ENCODE measurements around the gene GMPPA. TPM values are rescaled to one million over a fixed set of nuclear protein-coding genes. Genes with fewer than 3 reads are reported as not detected.

GMPPA gene
- total RNA-seq, result 23.4 and 35.9 TPM in 2 replicates

DNA sequence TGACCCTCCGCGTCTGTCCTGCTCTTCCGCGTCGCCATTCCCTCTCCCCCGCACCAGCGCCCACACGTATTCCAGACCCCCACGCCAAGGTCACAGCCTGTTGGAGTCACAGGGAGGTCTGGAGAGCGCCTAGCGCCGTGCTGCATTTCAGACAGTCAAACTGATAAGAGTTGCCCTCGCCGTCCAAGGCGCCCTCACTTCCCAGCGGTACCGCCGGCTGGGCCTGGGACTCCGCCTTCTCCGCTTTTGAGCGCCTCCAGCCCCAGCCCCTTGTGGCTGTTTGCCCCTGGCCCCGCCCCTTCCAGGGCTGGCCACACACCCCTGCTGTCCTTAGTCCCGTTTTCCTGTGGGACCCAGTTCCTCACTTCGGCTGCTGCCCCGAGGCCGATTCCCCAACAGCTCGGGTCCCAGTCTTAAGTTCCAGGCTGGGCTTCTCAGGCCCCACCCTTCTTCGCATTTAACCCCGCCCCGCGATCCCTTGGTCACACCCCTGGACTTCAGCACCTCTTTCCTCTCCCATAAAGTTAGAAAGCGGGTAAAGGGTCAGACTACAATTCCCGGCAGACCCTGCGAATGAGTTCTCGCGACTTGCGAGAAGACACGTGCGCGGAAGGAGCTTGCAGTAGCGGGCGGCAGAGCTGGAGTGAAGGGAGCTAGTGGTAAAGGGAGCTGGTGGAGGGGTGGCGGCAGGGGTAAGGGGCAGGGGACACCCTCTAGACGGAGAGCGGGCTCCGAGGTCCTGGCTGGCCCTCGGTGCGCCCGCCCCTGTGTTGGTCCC is at the start of gene GMPPA:
Gene GMPPA, plus strand, starts transcription at position 612 of the 778 bp plus-strand sequence. CDS start 1,085 bp downstream, outside the sequence.

GRCh38 chr2:219514196-219514761 is 15.6 kb downstream of the GMPPA start, which contains the start of gene ASIC4:
Gene ASIC4, plus strand, starts transcription at chr2:219514482. Its CDS starts 243 bp downstream, at chr2:219514725.

GRCh38 chr2:219543596-219544358 is 45.1 kb downstream of the GMPPA start, which contains the start of the genes CHPF and TMEM198:
Gene CHPF, minus strand, starts transcription at chr2:219543809. Its CDS starts 271 bp downstream, at chr2:219543538.
Gene TMEM198, plus strand, starts transcription at chr2:219544028. Its CDS starts 700 bp downstream, at chr2:219544728.

Other genes starting within 250 kb of the GMPPA start
- not detected in 2 replicates for gene TUBA4B, start 245.6 kb upstream of the GMPPA start, total RNA-seq
- 75.5 and 161 TPM in 2 replicates for gene TUBA4A, start 245.0 kb upstream of the GMPPA start, total RNA-seq
- gene DNAJB2, start 219.5 kb upstream of the GMPPA start, total RNA-seq, result 50.5 and 50.6 TPM in 2 replicates
- 0.21 and 2.2 TPM in 2 replicates for gene PTPRN, start 189.5 kb upstream of the GMPPA start, total RNA-seq
- not detected in 2 replicates for gene RESP18, start 166.1 kb upstream of the GMPPA start, total RNA-seq
- 39.6 and 87.2 TPM in 2 replicates for gene DNPEP, start 111.0 kb upstream of the GMPPA start, total RNA-seq
- gene DES, start 80.5 kb upstream of the GMPPA start, total RNA-seq, result not detected in 2 replicates
- 1.5 and 4.8 TPM in 2 replicates for gene SPEG, start 64.0 kb upstream of the GMPPA start, total RNA-seq
- not detected in 2 replicates for gene ASIC4, start 15.6 kb downstream of the GMPPA start, total RNA-seq
- 115 and 131 TPM in 2 replicates for gene CHPF, start 44.9 kb downstream of the GMPPA start, total RNA-seq
- under 0.01 and 0.48 TPM in 2 replicates for gene TMEM198, start 45.1 kb downstream of the GMPPA start, total RNA-seq
- gene OBSL1, start 72.6 kb downstream of the GMPPA start, total RNA-seq, result 14.3 and 31.8 TPM in 2 replicates
- 0.48 TPM in 1 of 2 replicates, not detected in the other for gene INHA, start 73.4 kb downstream of the GMPPA start, total RNA-seq
- 15.1 and 20.2 TPM in 2 replicates for gene STK11IP, start 99.0 kb downstream of the GMPPA start, total RNA-seq
- gene SLC4A3, start 128.7 kb downstream of the GMPPA start, total RNA-seq, result 1.3 and 5.3 TPM in 2 replicates